ENCODE measurements around the gene PTEN.
"Not testable (repeated sequence)": the region's sequence is repeated elsewhere in the genome, so short reads cannot be mapped to it uniquely, and the experiment has no call there.

The PTEN gene

DNA sequence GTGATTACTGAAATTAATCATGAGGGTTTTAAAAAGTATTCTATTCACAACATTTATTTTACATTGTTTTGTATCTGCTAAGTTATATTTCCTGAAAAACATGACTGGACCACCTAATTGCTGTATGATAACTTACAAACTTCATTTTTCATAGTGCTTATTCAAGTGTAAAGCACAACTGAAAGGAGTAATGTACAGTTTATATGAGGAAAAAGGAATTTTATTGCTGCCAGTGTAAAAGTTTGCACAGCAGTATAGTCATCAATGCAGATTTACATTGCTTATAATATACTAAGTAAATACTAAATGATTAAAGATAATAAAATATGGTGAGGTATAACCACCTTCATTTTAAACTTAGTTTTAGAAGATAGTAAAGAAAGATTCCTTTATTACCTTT, 4.0 kb downstream of the PTEN start:
- in situ Hi-C loops (cut with HindIII; ENCODE audit: low sequenced_read_pairs), result loop anchor here (25.0 kb wide), 1 partner anchor 695 kb away; no protein-coding TSS in a partner anchor

GRCh38 chr10:87868277-87868676, 4.9 kb downstream of the PTEN start:
- in situ Hi-C loops (cut with HindIII; ENCODE audit: low sequenced_read_pairs), result loop anchor here (25.0 kb wide), 1 partner anchor 694 kb away; no protein-coding TSS in a partner anchor

GRCh38 chr10:87869139-87869538, 5.7 kb downstream of the PTEN start:
- in situ Hi-C loops (cut with HindIII; ENCODE audit: low sequenced_read_pairs), result loop anchor here (25.0 kb wide), 1 partner anchor 693 kb away; no protein-coding TSS in a partner anchor

DNA sequence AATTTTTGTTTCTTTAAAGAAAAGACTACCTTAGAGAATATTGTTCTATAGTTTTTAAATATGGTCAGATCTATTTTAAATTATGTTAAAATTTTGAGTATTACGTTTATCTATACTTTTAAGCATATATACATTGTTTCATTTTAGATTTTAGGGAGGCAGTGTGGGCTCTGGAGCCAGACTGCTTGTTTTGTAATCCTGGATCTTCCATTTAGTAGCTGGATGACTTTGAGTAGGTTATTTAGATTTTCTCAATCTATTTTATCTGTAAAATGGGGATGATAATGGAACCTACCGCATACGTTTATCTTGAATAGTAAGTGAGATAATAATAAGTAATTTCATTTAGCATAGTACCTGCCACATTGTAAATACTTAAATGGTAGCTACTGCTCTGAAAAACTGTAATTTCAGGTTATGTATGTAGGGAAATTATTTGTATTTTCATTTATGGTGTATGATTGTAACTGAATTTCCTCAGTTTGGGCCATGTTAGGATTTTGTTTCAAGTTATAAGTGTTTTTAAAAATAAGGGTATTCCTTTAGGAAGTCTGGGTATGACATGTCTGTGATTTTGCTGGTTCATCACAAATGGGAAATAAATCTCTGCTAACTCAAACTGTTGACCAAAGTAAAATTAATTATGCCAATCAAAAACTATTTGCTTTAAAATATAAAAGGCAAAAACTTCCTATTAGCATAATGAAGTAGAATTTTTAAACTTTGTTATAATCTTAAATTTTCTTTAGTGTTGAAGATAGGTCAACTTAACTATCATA, 6.5 kb downstream of the PTEN start:
- in situ Hi-C loops (cut with HindIII; ENCODE audit: low sequenced_read_pairs), result loop anchor here (25.0 kb wide), 1 partner anchor 692 kb away; no protein-coding TSS in a partner anchor

DNA sequence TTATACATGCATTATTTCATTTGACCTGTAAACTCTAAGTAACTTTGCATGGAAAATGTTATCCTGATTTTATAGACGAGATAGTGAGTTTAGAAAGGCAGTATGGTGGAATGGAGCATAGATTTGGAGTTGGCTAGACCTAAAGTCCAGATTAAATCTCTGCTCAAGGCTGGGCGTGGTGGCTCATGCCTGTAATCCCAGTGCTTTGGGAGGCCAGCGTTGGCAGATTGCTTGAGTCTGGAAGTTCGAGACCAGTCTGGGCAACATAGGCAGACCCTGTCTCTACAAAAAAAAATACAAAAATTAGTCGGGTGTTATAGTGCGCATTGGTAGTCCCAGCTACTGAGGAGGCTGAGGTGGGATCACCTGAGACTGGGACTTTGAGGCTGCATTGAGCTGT, 9.4 kb downstream of the PTEN start:
- in situ Hi-C loops (cut with HindIII; ENCODE audit: low sequenced_read_pairs), result loop anchor here (25.0 kb wide), 1 partner anchor 689 kb away; no protein-coding TSS in a partner anchor

GRCh38 chr10:87873656-87874055, 10.2 kb downstream of the PTEN start:
- in situ Hi-C loops (cut with HindIII; ENCODE audit: low sequenced_read_pairs), result loop anchor here (25.0 kb wide), 1 partner anchor 689 kb away; no protein-coding TSS in a partner anchor

DNA sequence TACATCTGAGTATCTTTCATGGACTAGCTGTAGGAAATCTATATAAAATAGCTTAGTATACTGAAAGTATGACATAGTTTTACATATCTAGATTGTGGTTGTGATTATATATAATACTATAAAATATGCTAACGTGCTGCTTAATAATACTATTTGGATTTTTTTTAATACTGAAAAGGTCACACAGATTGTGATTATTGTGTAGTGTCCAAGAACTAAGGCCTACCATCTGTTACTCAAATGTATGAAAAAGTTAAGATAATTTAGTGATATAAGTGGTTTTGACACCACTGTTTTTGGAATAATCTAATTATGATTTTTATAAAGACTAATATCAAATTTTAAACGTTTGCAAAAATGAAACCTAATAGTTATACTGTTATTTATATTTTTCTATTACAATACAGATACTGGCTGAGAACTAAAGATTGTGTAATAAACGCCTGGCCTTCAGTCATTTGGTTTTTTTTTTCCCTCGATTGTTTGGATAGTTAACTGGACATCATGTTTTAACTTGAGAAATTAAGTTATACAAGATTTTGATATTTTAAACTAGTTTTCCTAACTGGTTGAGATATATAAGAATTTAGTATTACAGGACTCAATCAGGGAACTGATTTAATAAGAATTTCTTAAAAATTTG, 12.6 kb downstream of the PTEN start:
- in situ Hi-C loops (cut with HindIII; ENCODE audit: low sequenced_read_pairs), result no loop called here

DNA sequence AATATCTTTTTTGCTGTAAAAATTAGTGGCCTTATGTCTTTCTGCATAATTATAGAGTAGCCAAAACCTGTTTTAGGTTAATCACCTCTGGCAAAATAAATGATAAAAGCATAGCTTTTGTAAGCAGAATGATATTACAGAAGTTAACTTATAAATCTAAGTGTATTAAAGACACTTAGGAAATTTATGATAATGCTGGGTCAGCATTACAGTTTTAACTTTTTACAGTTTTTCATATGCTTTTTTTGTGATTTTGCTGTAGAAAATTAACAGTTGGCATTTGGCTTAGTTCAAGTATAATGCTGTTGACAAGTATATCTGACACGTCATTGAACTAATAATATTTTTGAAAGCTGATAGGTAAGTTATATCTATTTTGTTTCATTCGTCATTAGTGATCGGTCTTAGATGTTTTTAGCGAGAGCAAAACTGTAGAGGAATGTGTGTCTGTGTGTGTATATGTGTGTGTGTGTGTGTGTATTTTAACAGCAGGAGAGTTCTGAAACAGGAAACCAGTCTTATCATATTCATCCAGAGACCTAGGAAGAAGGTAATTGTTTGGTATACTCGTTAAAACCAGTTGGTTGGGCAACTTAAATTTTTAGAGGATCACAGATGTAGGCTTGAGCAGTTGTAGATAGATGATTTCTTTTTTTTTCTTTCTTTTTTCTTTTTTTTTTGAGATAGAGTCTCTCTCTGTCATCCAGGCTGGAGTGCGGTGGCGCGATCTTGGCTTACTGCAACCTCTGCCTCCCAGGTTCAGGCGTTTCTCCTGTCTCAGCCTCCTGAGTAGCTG, 15.4 kb downstream of the PTEN start:
- in situ Hi-C loops (cut with HindIII; ENCODE audit: low sequenced_read_pairs), result no loop called here

GRCh38 chr10:87880336-87880735, 16.9 kb downstream of the PTEN start:
- in situ Hi-C loops (cut with HindIII; ENCODE audit: low sequenced_read_pairs), result no loop called here

DNA sequence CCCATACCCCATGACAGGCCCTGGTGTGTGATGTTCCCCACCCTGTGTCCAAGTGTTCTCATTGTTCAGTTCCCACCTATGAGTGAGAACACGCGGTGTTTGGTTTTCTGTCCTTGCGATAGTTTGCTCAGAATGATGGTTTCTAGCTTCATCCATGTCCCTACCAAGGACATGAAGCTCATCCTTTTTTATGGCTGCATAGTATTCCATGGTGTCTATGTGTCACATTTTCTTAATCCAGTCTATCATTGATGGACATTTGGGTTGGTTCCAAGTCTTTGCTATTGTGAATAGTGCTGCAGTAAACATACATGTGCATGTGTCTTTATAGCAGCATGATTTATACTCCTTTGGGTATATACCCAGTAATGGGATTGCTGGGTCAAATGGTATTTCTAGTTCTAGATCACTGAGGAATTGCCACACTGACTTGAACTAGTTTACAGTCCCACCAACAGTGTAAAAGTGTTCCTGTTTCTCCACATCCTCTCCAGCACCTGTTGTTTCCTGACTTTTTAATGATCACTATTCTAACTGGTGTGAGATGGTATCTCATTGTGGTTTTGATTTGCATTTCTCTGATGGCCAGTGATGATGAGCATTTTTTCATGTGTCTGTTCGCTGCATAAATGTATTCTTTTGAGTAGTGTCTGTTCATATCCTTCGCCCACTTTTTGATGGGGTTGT, 18.1 kb downstream of the PTEN start:
- in situ Hi-C loops (cut with HindIII; ENCODE audit: low sequenced_read_pairs), result not testable (repeated sequence)

GRCh38 chr10:87882555-87883294, 19.3 kb downstream of the PTEN start:
- in situ Hi-C loops (cut with HindIII; ENCODE audit: low sequenced_read_pairs), result no loop called here

DNA sequence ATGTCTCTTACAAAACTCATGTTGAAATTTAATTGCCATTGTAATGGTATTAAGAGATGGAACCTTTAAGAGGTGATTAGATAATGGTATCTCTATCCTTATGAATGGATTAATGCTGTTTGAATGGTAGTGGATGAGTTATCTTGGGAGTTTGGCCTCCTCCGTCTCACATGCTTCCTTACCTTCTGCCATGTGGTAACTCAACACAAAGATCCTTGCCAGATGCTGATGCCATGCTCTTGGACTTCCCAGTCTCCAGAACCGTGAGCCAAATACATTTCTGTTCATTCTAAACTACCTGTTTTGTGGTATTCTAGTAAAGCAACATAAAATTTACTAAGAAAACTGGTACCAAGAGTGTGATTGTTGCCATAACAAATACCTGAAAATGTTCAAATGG, 23.2 kb downstream of the PTEN start:
- in situ Hi-C loops (cut with HindIII; ENCODE audit: low sequenced_read_pairs), result no loop called here

GRCh38 chr10:87887146-87887545, 23.7 kb downstream of the PTEN start:
- in situ Hi-C loops (cut with HindIII; ENCODE audit: low sequenced_read_pairs), result no loop called here

DNA sequence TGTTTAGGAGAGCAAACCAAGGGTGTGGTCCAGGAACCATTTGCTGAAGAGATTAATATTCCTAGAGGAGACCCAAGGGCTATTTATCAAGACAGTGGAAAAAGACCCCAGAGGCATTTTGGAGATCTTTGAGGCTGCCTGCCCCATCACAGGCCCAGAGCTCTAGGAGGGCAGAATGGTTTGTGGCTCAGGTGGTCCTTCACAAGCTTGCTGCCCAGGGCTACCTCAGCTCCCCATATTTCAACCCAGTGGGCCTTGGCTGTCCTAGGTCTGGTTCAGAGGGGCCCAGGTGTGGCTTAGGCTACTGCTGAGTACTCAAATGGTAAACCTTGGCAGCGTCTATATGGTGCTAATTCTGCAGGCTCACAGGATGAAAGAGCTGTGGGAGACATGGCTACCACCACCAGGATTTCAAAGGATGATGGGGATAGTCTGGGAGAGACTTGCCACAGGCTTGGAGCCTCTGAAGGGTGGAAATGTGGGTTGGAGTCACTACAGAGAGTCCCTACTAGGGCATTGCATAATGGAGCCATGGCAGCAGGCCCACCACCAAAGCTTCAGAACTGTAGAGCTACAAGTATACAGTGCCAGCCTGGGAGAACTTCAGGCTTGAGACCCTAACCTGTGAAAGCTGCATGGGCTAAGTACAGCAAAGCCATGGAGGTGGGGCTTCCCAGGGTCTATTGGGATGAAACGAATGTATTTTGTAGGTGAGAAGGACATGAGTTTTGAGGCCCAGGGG, 24.3 kb downstream of the PTEN start:
- in situ Hi-C loops (cut with HindIII; ENCODE audit: low sequenced_read_pairs), result no loop called here

GRCh38 chr10:87895430-87895829, 32.0 kb downstream of the PTEN start:
- in situ Hi-C loops (cut with HindIII; ENCODE audit: low sequenced_read_pairs), result no loop called here

- in situ Hi-C loops (cut with HindIII; ENCODE audit: low sequenced_read_pairs), result no loop called here
These were observed 32.8 kb downstream of the PTEN start for GRCh38 chr10:87896216-87896615.

DNA sequence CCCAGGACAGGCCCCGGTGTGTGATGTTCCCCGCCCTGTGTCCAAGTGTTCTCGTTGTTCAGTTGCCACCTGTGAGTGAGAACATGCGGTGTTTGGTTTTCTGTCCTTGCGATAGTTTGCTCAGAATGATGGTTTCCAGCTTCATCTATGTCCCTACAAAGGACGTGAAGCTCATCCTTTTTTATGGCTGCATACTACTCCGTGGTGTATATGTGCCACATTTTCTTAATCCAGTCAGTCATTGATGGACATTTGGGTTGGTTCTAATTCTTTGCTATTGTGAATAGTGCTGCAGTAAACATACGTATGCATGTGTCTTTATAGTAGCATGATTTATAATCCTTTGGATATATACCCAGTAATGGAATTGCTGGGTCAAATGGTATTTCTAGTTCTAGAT, 34.5 kb downstream of the PTEN start:
- in situ Hi-C loops (cut with HindIII; ENCODE audit: low sequenced_read_pairs), result not testable (repeated sequence)

- in situ Hi-C loops (cut with HindIII; ENCODE audit: low sequenced_read_pairs), result not testable (repeated sequence)
These were observed 40.0 kb downstream of the PTEN start for GRCh38 chr10:87903396-87903795.

DNA sequence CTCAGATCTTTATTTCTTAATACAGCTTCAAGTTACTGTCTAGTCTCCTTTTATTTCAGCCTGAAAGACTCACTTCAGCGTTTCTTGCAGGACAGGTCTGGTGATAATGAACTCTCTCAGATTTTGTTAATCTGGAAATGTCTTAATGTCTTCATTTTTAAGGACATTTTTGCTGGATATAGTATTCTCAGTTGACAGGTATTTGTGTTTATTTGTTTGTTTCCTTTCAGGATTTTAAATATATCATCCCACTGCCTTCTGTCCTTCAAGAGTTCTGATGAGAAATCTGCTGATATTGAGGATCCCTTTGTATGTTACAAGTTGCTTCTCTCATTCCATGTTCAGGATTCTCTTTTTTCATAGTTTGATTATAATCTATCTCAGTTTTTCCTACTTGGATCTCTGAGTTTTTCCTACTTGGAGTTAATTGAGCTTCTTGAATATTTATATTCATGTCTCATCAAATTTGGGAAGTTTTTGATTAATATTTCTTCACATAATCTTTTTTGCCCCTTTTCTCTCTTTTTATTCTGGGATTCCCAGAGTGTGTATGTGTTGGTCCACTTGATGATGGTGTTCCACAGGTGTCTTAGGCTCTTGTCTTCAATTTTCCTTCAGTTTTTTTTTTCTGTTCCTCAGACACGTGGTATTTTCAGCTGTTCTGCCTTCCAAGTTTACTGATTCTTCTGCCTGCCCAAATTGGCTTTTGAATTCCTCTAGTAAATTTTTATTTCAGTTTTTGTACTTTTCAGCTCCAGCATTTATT, 49.9 kb downstream of the PTEN start:
- in situ Hi-C loops (cut with HindIII; ENCODE audit: low sequenced_read_pairs), result no loop called here

Measured in DLD1 (cell line).